ENCODE measurements around the gene CDK19.

DNA sequence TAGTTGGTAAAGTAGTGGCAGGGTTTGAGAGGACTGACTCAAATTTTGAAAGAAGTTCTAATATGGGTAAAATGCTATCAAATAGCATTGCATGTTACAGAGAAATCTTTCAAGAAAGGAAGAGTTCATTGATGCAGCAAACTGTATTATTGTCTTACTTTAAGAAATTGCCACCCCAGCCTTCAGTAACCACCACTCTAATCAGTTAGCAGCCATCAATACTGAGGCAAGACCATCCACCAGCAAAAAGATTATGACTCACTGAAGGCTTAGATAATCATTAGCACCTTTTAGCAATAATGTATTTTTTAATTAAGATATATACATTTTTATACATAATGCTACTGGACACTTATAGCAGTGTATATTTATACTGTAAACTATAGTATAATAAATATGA, 138.9 kb downstream of the CDK19 start:
- TF ChIP-seq, protein P1, sequence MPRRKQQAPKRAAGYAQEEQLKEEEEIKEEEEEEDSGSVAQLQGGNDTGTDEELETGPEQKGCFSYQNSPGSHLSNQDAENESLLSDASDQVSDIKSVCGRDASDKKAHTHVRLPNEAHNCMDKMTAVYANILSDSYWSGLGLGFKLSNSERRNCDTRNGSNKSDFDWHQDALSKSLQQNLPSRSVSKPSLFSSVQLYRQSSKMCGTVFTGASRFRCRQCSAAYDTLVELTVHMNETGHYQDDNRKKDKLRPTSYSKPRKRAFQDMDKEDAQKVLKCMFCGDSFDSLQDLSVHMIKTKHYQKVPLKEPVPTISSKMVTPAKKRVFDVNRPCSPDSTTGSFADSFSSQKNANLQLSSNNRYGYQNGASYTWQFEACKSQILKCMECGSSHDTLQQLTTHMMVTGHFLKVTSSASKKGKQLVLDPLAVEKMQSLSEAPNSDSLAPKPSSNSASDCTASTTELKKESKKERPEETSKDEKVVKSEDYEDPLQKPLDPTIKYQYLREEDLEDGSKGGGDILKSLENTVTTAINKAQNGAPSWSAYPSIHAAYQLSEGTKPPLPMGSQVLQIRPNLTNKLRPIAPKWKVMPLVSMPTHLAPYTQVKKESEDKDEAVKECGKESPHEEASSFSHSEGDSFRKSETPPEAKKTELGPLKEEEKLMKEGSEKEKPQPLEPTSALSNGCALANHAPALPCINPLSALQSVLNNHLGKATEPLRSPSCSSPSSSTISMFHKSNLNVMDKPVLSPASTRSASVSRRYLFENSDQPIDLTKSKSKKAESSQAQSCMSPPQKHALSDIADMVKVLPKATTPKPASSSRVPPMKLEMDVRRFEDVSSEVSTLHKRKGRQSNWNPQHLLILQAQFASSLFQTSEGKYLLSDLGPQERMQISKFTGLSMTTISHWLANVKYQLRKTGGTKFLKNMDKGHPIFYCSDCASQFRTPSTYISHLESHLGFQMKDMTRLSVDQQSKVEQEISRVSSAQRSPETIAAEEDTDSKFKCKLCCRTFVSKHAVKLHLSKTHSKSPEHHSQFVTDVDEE (CRISPR knock-in tag; IDR thresholded peaks at IDR 0.05): no peak
- TF ChIP-seq ARNTL (CRISPR knock-in tag; IDR thresholded peaks at IDR 0.05; ENCODE audit: borderline replicate concordance, low read depth) (no peak), ZNF565 (CRISPR knock-in tag; conservative IDR thresholded peaks at IDR 0.05; ENCODE audit: low read depth) (no peak), RARB (CRISPR knock-in tag; IDR thresholded peaks at IDR 0.05) (no peak), ZFP3 (CRISPR knock-in tag; IDR thresholded peaks at IDR 0.05) (no peak), CSDC2 (CRISPR knock-in tag; IDR thresholded peaks at IDR 0.05) (no peak), ESRRG (CRISPR knock-in tag; IDR thresholded peaks at IDR 0.05) (no peak), ISL1 (CRISPR knock-in tag; IDR thresholded peaks at IDR 0.05) (no peak)
- TF ChIP-seq, protein P2, sequence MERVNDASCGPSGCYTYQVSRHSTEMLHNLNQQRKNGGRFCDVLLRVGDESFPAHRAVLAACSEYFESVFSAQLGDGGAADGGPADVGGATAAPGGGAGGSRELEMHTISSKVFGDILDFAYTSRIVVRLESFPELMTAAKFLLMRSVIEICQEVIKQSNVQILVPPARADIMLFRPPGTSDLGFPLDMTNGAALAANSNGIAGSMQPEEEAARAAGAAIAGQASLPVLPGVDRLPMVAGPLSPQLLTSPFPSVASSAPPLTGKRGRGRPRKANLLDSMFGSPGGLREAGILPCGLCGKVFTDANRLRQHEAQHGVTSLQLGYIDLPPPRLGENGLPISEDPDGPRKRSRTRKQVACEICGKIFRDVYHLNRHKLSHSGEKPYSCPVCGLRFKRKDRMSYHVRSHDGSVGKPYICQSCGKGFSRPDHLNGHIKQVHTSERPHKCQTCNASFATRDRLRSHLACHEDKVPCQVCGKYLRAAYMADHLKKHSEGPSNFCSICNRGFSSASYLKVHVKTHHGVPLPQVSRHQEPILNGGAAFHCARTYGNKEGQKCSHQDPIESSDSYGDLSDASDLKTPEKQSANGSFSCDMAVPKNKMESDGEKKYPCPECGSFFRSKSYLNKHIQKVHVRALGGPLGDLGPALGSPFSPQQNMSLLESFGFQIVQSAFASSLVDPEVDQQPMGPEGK (CRISPR knock-in tag; IDR thresholded peaks at IDR 0.05; ENCODE audit: borderline replicate concordance): no peak
